OCI-LY1 (cell line): Measurements from ENCODE around the gene CMBL.

Experiments used
- H2AFZ ChIP-seq: fragments of 200-600 bp; sonication (generic), shearing (Covaris generic); 2 replicates; pipeline ENCODE4 v1.6.0; 2014; ENCODE audit warnings: antibody characterized with exemption, mild to moderate bottlenecking, low read length
- H3F3A ChIP-seq: fragments of 200-600 bp; sonication (generic), shearing (Covaris generic); 2 replicates; pipeline ENCODE4 v1.6.0; 2014; ENCODE audit warnings: mild to moderate bottlenecking, antibody characterized with exemption, low read length, moderate library complexity; ENCODE audit not compliant: insufficient read depth
- H3K27ac ChIP-seq: fragments of 200-600 bp; sonication (generic); 2 replicates; pipeline ENCODE4 v1.5.1; 2014; ENCODE audit warnings: low read length, mixed run types, mild to moderate bottlenecking, low read depth; ENCODE audit not compliant: poor library complexity, severe bottlenecking
- H3K27me3 ChIP-seq: fragments of 200-600 bp; sonication (generic); 2 replicates; pipeline ENCODE4 v1.6.0; 2014; ENCODE audit warnings: antibody characterized with exemption, mild to moderate bottlenecking, low read length, moderate library complexity; ENCODE audit not compliant: insufficient read depth
- H3K36me3 ChIP-seq: fragments of 200-600 bp; sonication (generic); 2 replicates; pipeline ENCODE4 v1.6.1; 2014; ENCODE audit warnings: mild to moderate bottlenecking, antibody characterized with exemption, low read length, moderate library complexity, mixed read lengths; ENCODE audit not compliant: insufficient read depth
- H3K4me1 ChIP-seq: fragments of 200-600 bp; sonication (generic); 2 replicates; pipeline ENCODE4 v1.5.1; 2014; ENCODE audit warnings: mild to moderate bottlenecking, low read length, moderate library complexity; ENCODE audit not compliant: insufficient read depth, severe bottlenecking
- H3K4me2 ChIP-seq: fragments of 200-600 bp; sonication (generic), shearing (Covaris generic); 2 replicates; pipeline ENCODE4 v1.6.1; 2014; ENCODE audit warnings: low read length
- H3K4me3 ChIP-seq: fragments of 200-600 bp; sonication (generic); 2 replicates; pipeline ENCODE4 v1.5.1; 2014; ENCODE audit warnings: low read length, low read depth, mild to moderate bottlenecking, mixed read lengths; ENCODE audit not compliant: poor library complexity, severe bottlenecking
- H3K79me2 ChIP-seq: fragments of 200-600 bp; shearing (Covaris generic); 2 replicates; pipeline ENCODE4 v1.6.1; 2016; ENCODE audit warnings: mixed run types, low read length, mixed read lengths; ENCODE audit not compliant: insufficient read depth
- H3K9ac ChIP-seq: fragments of 200-600 bp; sonication (generic), shearing (Covaris generic); 2 replicates; pipeline ENCODE4 v1.6.1; 2014; ENCODE audit warnings: mild to moderate bottlenecking, low read length, mixed read lengths
- H3K9me2 ChIP-seq: fragments of 200-600 bp; sonication (generic), shearing (Covaris generic); 2 replicates; pipeline ENCODE4 v1.6.1; 2014; ENCODE audit warnings: low read depth, mild to moderate bottlenecking, low read length, mixed read lengths
- H3K9me3 ChIP-seq: fragments of 200-600 bp; shearing (Covaris generic); 2 replicates; pipeline ENCODE4 v1.6.1; 2014; ENCODE audit warnings: low read length, mixed read lengths
- H4K20me1 ChIP-seq: fragments of 200-600 bp; sonication (generic), shearing (Covaris generic); 2 replicates; pipeline ENCODE4 v1.6.0; 2016; ENCODE audit warnings: mild to moderate bottlenecking, low read length; ENCODE audit not compliant: insufficient read depth
- EZH2 ChIP-seq: fragments of 200-600 bp; sonication (generic), shearing (Covaris generic); IDR thresholded peaks from 2 replicates; pipeline ENCODE4 v1.8.0; 2017; ENCODE audit warnings: borderline replicate concordance, mixed run types, mild to moderate bottlenecking, antibody characterized with exemption, low read length, moderate library complexity, mixed read lengths
- TF ChIP-seq, protein P1 (sequence below): fragments of 200-600 bp; sonication (generic), shearing (Covaris generic); IDR thresholded peaks from 2 replicates; pipeline ENCODE4 v1.5.1; 2017; ENCODE audit warnings: mild to moderate bottlenecking, antibody characterized with exemption, low read length, moderate library complexity, mixed read lengths

The CMBL gene

DNA sequence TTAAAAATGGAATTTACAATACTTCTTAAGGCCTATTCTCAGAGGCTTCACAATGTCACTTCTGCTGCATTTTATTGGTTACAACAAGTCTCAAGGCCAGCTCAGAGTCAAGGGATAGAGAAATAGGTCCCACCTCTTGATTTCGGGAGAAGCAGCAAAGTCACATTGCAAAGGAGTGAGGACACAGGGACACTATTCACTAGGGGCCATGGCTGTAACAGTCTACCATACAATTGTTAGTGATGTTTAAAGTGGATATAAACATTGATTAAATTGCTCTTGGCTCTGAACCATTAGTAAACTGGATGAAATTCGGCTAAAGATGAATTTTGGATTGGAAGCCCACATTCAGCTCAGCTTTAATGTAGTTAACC, 21.7 kb upstream of the CMBL start:
- 0 out of 2 replicates have a peak, but pooled peaks cover 4% of the 10 kb centered on the region for H3K27me3 ChIP-seq
- TF ChIP-seq, protein P1, sequence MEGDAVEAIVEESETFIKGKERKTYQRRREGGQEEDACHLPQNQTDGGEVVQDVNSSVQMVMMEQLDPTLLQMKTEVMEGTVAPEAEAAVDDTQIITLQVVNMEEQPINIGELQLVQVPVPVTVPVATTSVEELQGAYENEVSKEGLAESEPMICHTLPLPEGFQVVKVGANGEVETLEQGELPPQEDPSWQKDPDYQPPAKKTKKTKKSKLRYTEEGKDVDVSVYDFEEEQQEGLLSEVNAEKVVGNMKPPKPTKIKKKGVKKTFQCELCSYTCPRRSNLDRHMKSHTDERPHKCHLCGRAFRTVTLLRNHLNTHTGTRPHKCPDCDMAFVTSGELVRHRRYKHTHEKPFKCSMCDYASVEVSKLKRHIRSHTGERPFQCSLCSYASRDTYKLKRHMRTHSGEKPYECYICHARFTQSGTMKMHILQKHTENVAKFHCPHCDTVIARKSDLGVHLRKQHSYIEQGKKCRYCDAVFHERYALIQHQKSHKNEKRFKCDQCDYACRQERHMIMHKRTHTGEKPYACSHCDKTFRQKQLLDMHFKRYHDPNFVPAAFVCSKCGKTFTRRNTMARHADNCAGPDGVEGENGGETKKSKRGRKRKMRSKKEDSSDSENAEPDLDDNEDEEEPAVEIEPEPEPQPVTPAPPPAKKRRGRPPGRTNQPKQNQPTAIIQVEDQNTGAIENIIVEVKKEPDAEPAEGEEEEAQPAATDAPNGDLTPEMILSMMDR = no peak
- TF ChIP-seq EZH2 = no peak
- H3K9ac ChIP-seq = no peak overlapping the region
- no peak overlapping the region for H3K4me3 ChIP-seq
- H3K36me3 ChIP-seq = no peaks in the 10 kb centered on the region
- H2AFZ ChIP-seq = no peak overlapping the region
- no peaks in the 10 kb centered on the region for H3K9me3 ChIP-seq
- H4K20me1 ChIP-seq = no peaks in the 10 kb centered on the region
- H3K27ac ChIP-seq = no peak overlapping the region
- H3K9me2 ChIP-seq = no peaks in the 10 kb centered on the region
- H3K4me2 ChIP-seq = no peak overlapping the region
- H3F3A ChIP-seq = no peaks in the 10 kb centered on the region
- peaks cover 8% of the 10 kb centered on the region for H3K4me1 ChIP-seq
- no peaks in the 10 kb centered on the region for H3K79me2 ChIP-seq

DNA sequence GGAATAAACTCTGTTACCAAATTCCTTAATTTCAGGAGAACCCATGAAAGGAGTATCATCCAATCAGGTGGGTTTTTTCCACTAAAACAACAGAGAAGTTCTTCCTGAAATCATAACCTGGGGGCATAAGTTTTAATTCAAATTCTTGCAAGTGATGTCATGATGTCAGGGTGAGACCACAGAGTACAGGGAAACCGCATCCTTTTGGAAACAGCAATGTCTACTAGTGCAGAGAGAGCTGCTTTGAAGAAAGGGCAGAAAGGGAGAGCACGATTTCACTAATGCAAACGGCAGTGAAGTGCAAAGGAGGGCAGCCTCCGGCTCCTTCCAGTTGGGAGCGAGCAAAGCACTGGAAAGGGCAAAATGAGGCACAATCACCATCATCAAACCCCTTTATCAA, 20.6 kb upstream of the CMBL start:
- Histone ChIP-seq H3K9ac (no peak overlapping the region), H3K36me3 (no peaks in the 10 kb centered on the region), H3K9me2 (no peaks in the 10 kb centered on the region), H2AFZ (no peak overlapping the region), H3K4me2 (no peak overlapping the region), H3F3A (no peaks in the 10 kb centered on the region), H3K4me3 (no peak overlapping the region), H3K79me2 (no peaks in the 10 kb centered on the region), H4K20me1 (no peaks in the 10 kb centered on the region), H3K4me1 (peaks cover 3% of the 10 kb centered on the region), H3K27ac (no peak overlapping the region), H3K27me3 (0 out of 2 replicates have a peak, but pooled peaks cover 4% of the 10 kb centered on the region), H3K9me3 (no peaks in the 10 kb centered on the region)
- TF ChIP-seq, protein P1 = no peak
- no peak for TF ChIP-seq EZH2

DNA sequence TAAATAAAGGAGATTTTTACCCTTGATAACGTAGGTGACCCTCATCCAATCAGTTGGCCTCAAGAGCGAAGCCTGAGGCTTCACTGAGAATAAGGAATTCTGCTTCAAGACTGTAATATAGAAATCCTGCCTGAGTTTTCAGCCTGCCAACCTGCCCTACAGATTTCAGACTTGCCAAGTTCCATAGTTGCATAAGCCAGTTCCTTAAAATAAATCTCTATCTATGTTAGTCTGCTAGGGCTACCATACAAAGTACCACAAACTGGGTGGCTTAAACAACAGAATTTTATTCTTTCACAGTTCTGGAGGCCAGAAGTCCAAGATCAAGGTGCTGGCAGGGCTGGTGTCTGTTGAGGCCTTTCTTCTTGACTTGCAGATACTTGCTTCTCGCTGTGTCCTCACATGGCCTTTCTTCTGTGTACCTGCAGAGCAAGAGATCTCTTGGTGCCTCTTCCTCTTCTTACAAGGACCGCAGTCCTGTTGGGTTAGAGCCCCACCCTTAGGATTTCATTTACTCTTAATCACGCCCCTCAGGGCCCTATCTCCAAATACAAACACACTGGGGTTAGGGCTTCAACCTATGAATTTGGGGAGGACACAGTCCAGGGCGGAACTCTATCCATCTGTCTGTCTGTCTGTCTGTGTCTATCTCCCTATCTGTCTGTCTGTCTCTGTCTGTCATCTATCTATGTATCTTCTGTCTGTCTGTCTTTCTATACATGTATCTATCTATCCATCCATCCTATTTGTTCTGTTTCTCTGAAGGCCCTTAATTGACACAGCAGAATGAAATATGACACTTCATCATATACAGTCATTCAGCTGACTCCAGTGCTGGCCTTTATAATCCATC, 17.0 kb upstream of the CMBL start:
- Histone ChIP-seq H3K36me3 (no peaks in the 10 kb centered on the region), H3K79me2 (no peaks in the 10 kb centered on the region), H3K27ac (no peak overlapping the region), H2AFZ (no peak overlapping the region), H3K4me2 (no peak overlapping the region), H3K4me1 (no peaks in the 10 kb centered on the region), H4K20me1 (no peaks in the 10 kb centered on the region), H3K9me2 (no peaks in the 10 kb centered on the region), H3F3A (no peaks in the 10 kb centered on the region), H3K4me3 (no peak overlapping the region), H3K9me3 (no peaks in the 10 kb centered on the region), H3K9ac (no peak overlapping the region), H3K27me3 (no peaks in the 10 kb centered on the region)
- no peak for TF ChIP-seq EZH2
- TF ChIP-seq, protein P1 = no peak
